GM21528 (cell line): ENCODE measurements around the gene FAM234B.
"Not testable (repeated sequence)": the region's sequence is repeated elsewhere in the genome, so short reads cannot be mapped to it uniquely, and the experiment has no call there.

Experiments used
- ATAC-seq: cut with Tn5 transposase; IDR thresholded peaks from one replicate; pipeline ENCODE4 v1.9.1; 2021; ENCODE audit warnings: mild to moderate bottlenecking, moderate library complexity; ENCODE audit not compliant: unreplicated experiment, low FRiP score

FAM234B gene

DNA sequence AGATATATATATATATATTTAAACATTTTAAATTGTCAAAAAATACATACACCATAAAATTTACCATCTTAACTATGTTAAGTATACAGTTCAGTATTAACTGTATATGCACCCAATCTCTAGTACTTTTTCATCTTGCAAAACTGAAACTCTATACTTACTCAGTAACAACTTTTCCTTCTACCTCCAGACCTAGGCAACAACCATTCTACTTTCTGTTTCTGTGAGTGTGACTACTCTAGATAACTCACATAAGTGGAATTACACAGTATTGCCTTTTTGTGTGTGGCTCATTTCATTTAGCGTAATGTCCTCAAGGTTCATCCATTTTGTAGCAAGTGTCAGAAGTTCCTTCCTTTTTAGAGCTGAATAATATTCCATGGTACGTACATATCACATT lies 8.2 kb downstream of the FAM234B start:
- no peak for ATAC-seq

DNA sequence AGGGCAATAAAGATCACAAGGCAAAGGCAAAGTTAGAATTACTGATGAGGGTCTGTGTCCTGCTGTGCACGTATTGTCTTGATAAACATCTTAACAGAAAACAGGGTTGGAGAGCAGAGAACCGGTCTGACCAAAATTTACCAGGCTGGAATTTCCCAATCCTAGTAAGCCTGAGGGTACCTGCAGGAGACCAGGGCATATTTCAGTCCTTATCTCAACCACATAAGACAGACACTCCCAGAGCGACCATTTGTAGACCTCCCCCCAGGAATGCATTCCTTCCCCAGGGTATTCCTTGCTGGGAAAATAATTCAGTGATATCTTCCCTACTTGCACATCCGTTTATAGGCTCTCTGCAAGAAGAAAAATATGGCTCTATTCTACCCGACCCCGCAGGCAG lies 9.4 kb downstream of the FAM234B start:
- not testable (repeated sequence) for ATAC-seq

DNA sequence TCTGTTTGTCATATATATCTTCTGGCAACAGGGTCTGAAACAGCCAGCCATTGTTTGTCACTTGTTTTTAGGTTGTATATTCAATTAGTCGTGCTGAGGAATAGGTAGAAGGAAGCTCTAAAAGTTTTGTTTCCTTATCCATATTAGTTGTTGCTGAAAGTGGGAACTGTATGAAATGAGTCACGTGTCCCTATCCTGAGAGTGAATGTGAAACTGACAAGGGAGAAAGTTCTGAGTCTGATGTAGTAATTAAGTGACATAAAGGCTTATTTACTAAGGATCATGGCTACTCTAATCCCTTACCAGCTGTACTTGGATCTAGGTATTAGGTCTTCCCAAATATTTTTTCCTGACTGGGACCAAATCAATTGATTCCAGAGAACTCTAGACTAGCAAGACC lies 16.4 kb downstream of the FAM234B start:
- no peak for ATAC-seq

GRCh38 chr12:13061377-13061776 lies 17.2 kb downstream of the FAM234B start:
- ATAC-seq, result no peak

- ATAC-seq, result no peak
These were observed 18.5 kb downstream of the FAM234B start for GRCh38 chr12:13062669-13063068.

- no peak for ATAC-seq
These were observed 21.8 kb downstream of the FAM234B start for GRCh38 chr12:13066014-13066413.

DNA sequence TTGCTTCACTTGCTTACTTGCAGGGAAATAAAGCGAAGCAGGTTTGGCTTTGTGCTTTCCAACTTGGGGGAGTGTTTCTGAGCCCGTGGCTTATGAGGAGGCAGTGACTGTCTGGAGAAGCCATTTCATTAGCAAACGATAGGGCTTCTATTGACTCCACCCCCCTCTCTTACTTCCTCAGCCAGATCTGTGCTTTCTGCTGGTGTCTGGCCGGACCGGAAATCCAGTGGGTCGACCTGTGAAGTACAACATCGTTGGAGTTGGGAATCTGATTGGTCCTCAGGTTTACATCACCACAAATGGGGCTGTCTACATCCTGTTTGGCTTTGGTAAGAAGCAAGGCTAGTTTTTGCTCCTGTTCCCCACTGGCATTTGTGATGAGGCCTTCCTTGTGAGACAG lies 22.3 kb downstream of the FAM234B start:
- no peak for ATAC-seq

GRCh38 chr12:13067322-13067721 lies 23.1 kb downstream of the FAM234B start:
- ATAC-seq, result no peak

GRCh38 chr12:13069380-13069779 lies 25.2 kb downstream of the FAM234B start:
- ATAC-seq, result no peak

GRCh38 chr12:13071305-13072280 lies 27.4 kb downstream of the FAM234B start:
- no peak for ATAC-seq

GRCh38 chr12:13073173-13073572 lies 29.0 kb downstream of the FAM234B start:
- no peak for ATAC-seq

DNA sequence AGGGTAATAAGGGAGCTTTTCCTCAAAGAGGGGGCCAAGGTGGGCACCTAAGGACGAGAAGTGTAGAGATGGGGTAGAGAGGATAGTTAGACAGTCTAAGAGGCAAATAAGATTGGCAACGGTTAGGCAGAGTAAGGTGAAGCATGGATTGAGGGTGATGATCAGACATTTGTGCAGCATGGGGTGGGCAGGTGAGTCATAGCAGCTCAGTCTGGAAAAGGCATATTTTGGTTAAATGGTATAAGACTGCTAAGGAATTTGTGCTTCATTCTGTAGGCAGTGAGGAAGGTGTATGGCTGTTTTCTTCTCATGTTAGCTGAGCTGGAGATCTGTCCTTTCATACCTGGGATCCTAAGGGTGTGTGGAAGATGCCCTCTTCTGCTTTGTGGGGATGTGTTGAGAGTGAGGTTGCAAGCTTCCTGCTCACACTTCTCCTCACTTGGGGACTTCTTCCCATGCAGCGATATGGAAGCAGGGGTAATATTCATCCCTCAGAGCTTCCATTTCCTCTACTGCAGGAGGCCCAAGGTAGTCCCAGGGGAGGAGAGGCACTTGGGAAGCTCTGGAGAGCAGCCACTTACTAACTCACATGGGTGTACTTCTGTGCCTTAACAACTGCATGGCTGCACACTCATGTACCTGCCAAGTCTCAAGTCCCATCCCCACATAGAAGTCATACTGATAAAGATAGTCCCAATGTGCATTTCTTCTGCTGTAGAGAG lies 30.4 kb downstream of the FAM234B start:
- ATAC-seq, result no peak

DNA sequence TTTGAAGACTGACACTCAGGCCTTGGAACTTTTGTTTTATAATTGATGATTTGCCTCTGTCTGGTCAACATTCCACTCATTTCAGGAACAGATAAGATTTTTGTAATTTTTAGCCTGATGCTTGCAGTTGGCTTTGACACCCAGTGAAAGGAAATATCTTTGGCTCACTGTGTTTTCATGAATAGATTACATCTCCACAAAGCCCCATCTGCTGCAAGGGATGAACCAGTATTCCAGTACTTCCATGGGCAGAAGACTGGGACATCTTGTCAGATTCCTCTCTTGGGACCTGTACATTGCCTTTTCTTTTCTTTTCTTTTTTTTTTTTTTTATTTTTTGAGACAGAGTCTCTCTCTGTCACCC lies 30.9 kb downstream of the FAM234B start:
- ATAC-seq, result no peak

DNA sequence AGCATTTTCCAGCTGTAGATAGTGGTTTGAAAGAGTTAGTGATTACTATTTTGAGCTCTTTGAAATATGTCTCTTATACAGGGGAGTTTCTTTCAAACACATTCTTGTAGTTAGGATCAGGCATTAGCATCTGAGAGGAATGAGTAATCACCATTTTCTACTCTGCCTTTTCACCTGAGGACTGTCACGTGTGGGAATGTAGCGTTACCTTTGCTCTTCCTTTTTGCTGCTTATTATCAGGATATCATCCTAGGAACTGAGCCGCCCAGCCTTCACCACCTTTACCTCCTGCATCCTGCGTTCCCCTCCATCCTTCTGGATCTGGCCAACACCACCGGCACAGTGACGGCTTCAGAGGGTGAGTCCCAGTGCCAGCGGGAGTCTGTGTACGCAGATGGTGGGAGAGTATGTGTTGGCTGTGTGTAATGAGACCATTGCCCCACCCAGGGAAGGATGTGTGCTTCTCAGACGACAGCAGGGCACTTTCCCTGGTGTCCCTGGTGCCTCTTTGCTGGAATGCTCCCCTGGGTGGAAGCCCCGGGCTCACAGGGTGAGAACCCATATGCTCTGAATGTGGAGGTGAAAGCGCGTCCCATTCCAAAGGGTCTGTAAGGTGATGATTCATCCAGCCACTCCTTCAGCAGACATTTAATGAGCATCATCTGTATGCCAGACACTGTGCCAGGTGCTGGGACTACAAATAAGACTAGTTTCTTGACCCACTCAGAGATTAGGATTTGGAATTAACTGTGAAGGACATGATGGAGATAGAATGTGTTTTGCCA lies 31.8 kb downstream of the FAM234B start:
- ATAC-seq, result no peak

DNA sequence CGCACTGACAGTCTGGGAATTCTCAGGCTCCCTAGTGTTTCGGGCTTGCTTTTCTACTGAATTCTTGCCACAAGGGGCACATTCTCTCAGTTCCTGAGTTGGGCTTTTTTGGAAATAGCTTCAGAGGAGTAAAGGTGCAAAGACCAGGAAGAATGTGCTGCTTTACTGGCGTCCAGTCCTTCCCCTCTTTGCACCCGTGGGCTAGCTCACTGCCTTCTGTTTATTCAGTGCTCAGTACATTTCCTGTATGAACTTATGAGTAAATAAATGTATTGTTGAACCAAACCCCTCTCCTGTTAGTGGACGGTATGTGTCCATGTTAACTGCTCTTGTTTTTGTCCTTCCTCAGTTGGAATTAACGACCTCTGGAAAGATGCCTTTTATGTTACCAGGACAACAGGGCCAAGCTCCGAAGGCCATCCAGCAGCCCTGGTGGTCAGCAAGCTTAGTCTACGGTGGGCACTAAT lies 35.3 kb downstream of the FAM234B start:
- ATAC-seq, result no peak

DNA sequence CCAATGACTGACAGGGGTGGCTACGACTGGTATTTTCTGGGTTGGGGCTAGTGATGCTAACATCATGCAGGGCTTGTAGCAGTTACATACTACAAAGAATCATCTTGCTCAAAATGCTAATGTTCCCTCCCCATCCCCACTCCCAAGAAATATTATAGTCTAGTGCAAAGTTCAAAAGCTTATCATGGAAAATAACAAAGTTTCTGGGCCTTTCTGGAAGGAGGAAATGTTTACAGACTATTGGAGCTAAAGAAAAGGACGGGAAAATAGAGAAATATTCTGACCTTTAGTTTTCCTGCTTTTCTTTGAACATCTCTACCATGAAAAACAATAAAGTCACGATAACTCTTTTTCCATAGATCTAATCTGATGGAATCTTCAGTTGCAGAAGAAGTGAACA lies 36.1 kb downstream of the FAM234B start:
- ATAC-seq, result no peak

GRCh38 chr12:13082861-13083260 lies 38.7 kb downstream of the FAM234B start:
- ATAC-seq, result no peak

DNA sequence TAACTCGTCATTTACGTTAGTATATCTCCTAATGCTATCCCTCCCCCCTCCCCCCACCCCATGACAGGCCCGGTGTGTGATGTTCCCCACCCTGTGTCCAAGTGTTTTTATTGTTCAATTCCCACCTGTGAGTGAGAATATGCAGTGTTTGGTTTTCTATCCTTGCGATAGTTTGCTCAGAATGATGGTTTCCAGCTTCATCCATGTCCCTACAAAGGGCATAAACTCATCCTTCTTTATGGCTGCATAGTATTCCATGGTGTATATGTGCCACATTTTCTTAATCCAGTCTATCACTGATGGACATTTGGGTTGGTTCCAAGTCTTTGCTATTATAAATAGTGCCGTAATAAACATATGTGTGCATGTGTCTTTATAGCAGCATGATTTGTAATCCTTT lies 39.5 kb downstream of the FAM234B start:
- ATAC-seq, result not testable (repeated sequence)

DNA sequence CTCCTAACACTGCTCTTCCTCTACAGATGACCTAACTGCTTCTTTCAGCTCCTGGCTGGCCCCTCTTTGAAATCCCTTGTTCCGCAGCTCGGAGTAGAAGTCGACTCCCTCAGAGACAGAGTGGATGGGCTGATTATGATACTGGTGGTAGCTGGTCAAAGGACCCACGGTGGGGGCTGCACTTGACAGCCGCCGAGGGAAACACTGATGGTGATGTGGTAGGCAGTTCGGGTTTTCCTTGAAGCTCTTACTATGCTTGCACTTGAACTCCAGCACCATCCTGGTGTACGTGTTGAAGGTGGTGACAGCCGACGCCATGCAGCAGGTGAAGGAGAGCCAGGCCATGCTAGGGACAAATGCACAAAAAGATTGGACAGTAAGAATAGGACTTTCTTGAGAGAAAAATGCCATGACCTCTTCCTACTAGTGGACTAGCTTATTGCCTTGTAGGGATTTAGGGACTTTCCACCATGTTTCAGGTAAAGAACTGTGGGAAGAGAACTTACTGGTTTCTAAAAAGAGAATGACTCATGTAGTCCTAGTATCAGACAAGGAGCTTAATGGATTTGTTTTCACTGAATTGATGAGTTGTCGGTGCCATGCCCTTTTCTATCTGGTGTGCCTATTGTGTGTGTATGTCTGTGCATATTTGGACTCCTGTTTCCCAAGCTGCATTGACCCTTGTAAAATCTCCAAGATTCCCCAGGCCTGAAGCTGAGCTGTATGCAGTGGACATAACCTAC lies 40.9 kb downstream of the FAM234B start:
- ATAC-seq, result no peak
